Bone marrow (tissue), 2 donors: ENCODE measurements around the gene DTD1.

Experiments
- DNase-seq, 2 donors: peaks; one replicate each; lab custom pipeline; 2025; lab: John Stamatoyannopoulos, UW

Gene DTD1

DNA sequence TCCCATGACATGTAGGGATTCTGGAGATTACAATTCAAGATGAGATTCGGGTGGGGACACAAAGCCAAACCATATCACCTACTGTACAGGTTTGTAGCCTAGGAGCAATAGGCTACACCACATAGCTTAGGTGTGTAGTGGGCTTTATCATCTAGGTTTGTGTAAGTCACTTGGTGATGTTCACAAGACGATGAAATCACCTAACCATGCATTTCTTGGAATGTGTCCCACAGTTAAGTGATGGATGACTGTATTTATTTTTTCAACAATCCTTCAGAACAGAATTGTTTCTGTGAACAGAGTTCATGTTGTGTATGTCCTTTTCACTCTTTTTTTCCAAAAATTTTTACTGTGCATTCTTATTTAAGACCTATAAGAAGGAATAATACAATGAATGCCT lies 76.1 kb downstream of the DTD1 start:
- DNase-seq, result no peak

DNA sequence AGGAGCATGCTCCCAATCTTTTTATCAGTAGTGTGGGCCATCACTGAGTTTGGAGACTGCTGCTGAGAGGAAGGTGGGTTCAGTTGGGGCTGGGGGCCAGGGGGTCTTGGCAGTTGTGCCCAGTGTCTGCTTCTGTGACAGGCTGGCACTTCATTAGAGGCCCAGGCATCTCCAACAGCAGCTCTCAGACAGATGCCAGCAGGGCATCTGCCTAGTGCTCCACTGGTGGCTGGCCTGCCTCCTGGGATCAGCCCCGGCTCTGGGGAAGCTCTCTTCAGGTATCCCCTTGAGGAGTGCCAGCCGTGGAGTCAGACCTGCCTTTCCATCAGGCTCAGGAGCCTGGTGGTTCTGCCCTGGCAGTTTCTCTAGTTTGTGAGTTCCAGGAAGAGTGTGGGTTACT lies 77.3 kb downstream of the DTD1 start:
- no peak for DNase-seq

- DNase-seq, result no peak
These were observed 79.1 kb downstream of the DTD1 start for GRCh38 chr20:18666803-18667415.

- no peak for DNase-seq
These were observed 81.6 kb downstream of the DTD1 start for GRCh38 chr20:18669241-18670019.

DNA sequence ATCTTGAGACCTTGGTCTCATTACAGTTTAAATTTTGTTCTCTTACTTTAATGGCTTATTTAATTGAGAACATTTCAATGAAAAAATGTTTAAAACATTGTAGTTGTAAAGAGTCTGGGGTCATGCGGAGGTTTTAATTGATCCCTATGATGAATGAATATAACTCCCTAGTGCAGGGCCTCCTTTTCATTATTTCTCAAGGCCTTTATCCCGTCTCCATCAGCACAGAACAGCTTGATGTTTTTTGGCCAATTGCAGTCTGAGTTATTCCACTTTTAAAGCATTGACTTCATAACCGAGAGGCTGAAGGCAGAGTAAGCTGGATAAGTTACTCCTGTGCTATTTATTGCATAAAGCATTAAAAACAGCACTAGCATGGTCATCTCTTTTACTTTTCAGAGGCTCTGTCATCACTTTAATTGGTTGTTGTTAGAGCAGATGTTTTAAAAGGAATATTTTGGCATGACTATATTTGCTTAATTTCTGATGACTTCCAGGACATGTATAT lies 83.4 kb downstream of the DTD1 start:
- DNase-seq, result no peak

- no peak for DNase-seq
These were observed 85.0 kb downstream of the DTD1 start for GRCh38 chr20:18672834-18673233.

DNA sequence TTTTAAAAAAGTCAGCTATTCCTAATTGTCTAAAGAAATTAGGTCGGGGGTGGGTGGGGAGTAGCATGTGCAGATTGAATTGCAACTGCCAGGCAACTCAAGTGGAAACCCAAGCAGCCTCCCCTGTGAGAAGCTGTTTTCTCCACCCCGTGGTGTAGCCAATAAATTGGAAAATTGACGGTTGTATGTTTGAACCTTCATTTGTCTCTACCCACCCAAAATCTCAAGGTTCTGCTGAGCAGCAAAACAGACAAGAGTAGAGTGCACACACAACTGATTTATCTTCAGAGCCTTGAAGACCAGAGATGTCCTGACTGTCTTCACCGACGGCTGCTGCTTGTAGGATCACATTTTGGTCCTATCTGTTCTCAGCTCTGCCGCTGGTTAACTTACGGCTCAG lies 88.5 kb downstream of the DTD1 start:
- DNase-seq, result no peak

GRCh38 chr20:18677126-18677525 lies 89.3 kb downstream of the DTD1 start:
- DNase-seq, result no peak

- no peak for DNase-seq
These were observed 90.9 kb downstream of the DTD1 start for GRCh38 chr20:18678549-18679419.

DNA sequence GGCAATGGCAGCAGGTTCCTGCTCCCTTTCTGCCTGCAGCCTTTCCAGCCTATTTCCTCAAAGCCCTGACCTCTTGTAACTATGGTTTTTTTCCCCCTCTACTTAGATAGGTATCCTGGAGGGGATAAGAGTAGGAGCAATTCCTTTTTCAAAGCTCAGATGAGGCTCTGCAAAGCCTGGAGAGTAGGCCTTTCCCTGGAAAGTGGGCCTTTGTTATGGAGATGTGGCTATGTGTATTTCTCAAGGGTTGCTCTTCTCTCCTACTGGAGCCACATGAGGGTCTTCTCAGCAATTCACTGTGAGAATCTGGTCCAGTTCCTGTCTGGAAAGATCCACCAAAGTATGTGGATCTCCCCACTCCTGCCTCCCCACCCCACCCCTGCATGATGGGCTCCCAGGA lies 96.0 kb downstream of the DTD1 start:
- DNase-seq, result no peak

DNA sequence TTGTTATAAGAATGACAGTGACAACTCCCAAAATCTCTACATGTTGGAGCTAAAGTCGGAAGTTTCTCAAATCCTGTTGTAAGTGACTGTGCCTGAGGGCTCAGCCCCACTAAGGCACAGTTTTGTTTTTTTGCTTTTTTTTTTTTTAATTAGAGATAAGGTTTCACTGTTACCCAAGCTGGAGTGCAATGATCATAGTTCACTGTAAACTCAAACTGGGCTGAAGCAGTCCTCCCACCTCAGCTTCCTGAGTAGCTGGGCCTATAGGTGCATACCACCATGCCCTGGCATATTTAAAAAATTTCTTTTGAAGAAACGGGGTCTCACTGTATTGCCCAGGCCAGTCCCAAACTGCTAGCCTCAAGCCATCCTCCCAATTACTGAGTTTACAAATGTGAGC lies 96.9 kb downstream of the DTD1 start:
- DNase-seq, result no peak

GRCh38 chr20:18685406-18685805 lies 97.6 kb downstream of the DTD1 start:
- no peak for DNase-seq

- no peak for DNase-seq
These were observed 98.8 kb downstream of the DTD1 start for GRCh38 chr20:18686696-18687095.

- no peak for DNase-seq
These were observed 100.8 kb downstream of the DTD1 start for GRCh38 chr20:18688676-18689075.

GRCh38 chr20:18689557-18689956 lies 101.7 kb downstream of the DTD1 start:
- DNase-seq, result no peak

- DNase-seq, result no peak
These were observed 104.6 kb downstream of the DTD1 start for GRCh38 chr20:18692447-18692846.

DNA sequence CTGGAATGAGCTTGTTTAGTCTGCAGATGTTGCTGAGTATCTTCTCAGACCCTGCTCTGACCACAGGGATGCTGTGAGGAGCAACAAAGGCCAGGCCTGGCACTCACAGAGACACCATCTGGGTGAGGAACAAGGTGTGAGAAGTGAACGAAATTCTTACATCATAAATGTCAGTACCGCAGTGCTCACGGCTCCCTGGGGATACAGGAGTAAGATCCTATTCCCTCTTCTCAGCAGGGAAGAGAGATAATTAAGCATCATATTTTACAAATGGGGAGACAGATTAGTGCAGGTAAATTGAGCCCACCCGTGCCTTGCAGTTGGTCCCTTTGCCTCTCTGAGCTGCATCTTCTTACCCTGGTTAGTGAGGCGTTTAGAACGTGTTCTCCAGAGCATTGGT lies 106.2 kb downstream of the DTD1 start:
- DNase-seq, result no peak

DNA sequence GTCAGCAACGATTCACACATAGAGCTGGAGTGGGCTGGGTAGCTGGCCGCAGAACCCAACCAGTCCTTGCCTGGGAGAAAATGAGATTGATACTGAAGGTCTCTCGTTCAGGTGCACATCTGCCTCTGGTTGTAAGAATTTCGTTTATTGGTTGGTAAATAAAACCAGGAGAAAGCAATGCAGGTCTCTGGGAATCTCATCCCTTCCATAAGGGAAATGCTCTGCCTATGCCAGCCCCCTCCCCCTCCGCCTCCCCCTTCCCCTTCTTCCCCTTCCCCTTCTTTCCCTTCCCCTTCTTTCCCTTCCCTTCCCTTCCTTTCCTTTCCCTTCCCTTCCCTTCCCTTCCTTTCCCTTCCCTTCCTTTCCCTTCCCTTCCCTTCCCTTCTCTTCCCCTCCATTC lies 107.3 kb downstream of the DTD1 start:
- DNase-seq, result no peak

DNA sequence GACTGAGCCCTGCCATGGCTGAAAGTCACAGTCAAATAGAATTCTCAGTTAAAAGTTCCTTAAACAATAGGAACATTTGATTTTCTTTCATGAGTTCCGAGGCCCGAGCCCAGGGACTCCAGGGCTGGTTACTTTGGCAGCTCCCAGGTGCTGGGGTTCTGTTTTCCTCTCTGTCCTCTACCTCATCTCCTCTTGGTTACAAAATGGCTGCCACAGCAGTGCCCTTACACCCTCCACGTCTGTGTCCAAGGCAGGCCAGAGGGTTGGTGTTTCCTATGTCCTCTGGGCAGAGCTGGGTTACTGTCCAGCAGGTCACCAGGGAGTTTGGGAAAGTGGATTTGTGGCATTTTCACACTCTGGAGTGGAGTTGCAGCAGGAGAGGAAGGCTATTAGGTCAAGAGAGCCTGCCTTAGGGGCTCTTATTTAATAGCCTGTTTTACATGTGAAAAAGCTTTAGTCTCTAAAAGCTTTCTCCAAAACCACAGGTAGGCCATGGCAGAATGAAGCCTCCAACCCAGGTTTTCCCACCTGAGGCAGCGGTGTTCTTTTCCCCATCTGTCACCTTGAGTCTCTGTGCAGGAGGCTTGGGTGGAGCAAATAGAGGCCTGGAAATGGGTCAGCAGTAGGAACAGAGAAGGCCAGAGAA lies 111.0 kb downstream of the DTD1 start:
- no peak for DNase-seq

DNA sequence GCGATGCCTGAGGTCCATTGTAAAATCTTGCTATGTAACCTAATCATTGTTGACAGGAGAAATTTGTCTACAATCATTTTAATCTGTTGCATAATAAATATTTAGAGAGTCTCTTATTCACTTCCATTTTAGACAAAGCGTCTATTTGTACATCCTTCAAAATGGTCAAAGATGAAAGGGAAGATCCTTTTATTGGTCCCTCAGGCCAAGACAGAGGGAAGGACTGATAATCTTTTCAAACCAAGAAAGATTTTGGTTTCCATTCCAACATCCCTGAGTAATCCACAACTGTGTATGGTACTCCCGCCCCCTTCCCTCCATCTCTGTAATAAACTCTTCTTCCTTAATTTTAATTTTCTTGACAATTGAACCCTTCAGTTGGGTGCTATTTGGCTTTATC lies 114.1 kb downstream of the DTD1 start:
- DNase-seq, result no peak

GRCh38 chr20:18702736-18703135 lies 114.9 kb downstream of the DTD1 start:
- DNase-seq, result no peak

GRCh38 chr20:18705490-18705889 lies 117.6 kb downstream of the DTD1 start:
- no peak for DNase-seq
